DMS53 (cell line): ENCODE measurements around the gene CAPZB.
"Not testable (repeated sequence)": the region's sequence is repeated elsewhere in the genome, so short reads cannot be mapped to it uniquely, and the experiment has no call there.

Experiments used
- DNase-seq: peaks from one replicate; lab custom pipeline; 2025; lab: John Stamatoyannopoulos, UW

Gene CAPZB

GRCh38 chr1:19310061-19310460, 175.3 kb downstream of the CAPZB start:
- no peak for DNase-seq

- peak; percentile 45 for DNase-seq
Measured at GRCh38 chr1:19309123-19309813, 176.1 kb downstream of the CAPZB start.

- no peak for DNase-seq
Measured at GRCh38 chr1:19308509-19308907, 176.8 kb downstream of the CAPZB start.

GRCh38 chr1:19307794-19308508, 177.4 kb downstream of the CAPZB start:
- DNase-seq = no peak

- no peak for DNase-seq
Measured at GRCh38 chr1:19306941-19307340, 178.4 kb downstream of the CAPZB start.

- DNase-seq = no peak
Measured at GRCh38 chr1:19305880-19306279, 179.5 kb downstream of the CAPZB start.

GRCh38 chr1:19304081-19304480, 181.3 kb downstream of the CAPZB start:
- not testable (repeated sequence) for DNase-seq

DNA sequence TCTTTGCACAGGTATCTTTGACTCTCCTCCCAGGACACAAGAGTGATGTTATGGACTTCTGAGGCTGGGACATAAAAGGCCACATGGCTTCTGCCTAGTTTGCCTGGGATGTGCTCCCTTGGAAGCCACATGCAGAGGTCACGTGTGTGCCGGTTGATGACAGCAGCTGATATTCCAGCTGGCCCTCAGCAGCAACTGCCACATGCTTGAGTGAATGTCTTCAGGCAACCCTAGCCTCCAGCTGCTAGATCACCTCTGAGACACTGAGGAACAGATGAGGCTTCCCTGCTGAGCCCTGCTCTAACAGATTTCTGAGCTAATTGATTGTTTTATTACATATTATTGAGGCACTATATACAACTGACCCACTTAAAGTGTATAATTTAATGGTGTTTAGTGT, 185.1 kb downstream of the CAPZB start:
- DNase-seq = no peak

DNA sequence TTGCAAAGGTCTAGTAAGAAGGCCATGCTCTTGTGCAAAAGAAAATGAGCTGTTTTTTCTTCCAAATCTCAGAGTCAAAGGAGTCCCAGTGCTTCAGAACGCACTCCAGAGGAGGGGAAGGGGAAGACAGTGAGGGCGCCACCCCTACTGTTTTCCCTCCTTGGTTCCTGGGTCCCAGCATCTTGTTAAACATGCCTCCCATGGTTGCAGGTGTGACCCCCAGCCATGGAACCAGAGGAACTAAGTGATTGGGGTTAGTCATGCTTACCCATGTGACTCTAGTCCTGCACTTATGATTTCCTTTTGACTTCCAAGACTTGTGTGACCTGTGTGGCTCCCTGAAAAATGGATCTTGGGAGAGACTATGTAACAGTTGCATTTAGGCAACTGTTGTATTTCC, 190.7 kb downstream of the CAPZB start:
- DNase-seq = no peak

- peak; percentile 74 for DNase-seq
Measured at GRCh38 chr1:19289244-19289643, 196.1 kb downstream of the CAPZB start.
